ENCODE measurements around the gene PTPRE.

The PTPRE gene

DNA sequence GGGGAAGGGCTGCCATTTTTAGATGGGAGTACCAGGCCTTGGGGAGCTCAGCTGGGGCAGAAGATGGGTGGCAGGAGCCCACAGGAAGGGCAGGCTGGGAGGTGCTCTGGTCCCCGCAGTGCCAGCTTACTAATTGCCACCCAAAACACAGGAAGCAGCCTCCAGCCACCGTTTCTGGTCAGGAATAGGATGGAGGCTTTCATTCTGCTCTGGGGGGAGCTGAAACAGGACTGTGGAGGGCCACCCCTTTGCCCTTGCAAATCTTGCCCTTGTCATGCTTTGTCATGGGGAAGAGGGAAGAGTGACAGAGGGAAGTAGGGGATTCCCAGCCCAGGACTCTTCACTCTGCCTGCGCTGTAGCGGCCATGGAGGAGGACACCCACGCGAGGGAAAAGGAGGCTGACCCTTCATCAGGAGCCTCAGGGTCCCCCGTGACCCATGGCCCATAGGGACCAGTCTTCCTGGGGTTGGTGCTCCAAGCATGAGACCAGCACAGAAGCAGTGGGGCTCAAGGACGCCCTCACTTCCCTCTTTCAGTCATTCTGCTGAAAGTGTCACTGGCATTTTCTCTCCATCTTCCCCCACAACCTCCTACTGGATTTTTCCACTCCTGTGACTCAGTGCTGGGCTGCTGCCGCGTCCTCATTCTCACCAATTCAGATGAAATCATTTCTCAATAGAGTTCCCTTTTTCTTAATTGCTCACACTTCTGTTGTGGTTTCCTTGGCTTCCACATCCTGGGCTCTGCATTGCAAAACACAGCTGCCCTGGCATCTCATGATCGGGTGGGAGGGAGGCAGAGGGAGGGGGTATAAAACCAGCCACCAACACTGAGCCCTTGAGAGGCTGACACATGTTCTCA lies 157.4 kb downstream of the PTPRE start (continued):
- TF ChIP-seq, protein P1, sequence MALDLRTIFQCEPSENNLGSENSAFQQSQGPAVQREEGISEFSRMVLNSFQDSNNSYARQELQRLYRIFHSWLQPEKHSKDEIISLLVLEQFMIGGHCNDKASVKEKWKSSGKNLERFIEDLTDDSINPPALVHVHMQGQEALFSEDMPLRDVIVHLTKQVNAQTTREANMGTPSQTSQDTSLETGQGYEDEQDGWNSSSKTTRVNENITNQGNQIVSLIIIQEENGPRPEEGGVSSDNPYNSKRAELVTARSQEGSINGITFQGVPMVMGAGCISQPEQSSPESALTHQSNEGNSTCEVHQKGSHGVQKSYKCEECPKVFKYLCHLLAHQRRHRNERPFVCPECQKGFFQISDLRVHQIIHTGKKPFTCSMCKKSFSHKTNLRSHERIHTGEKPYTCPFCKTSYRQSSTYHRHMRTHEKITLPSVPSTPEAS (tag by site-specific recombination; IDR thresholded peaks at IDR 0.05) = no peak
- no peak for TF ChIP-seq SP2 (tag by site-specific recombination; IDR thresholded peaks at IDR 0.05)
- TF ChIP-seq ZBTB1 (tag by site-specific recombination; IDR thresholded peaks at IDR 0.05) = no peak
- TF ChIP-seq, protein P2, sequence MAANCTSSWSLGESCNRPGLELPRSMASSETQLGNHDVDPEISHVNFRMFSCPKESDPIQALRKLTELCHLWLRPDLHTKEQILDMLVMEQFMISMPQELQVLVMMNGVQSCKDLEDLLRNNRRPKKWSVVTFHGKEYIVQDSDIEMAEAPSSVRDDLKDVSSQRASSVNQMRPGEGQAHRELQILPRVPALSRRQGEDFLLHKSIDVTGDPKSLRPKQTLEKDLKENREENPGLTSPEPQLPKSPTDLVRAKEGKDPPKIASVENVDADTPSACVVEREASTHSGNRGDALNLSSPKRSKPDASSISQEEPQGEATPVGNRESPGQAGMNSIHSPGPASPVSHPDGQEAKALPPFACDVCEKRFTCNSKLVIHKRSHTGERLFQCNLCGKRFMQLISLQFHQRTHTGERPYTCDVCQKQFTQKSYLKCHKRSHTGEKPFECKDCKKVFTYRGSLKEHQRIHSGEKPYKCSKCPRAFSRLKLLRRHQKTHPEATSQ (tag by site-specific recombination; IDR thresholded peaks at IDR 0.05) = no peak
- TF ChIP-seq ZNF548 (tag by site-specific recombination; IDR thresholded peaks at IDR 0.05) = no peak
- no peak for TF ChIP-seq TRIM28 (IDR thresholded peaks at IDR 0.05; ENCODE audit: borderline replicate concordance, low read length)
- peak; percentile 70 for TF ChIP-seq ZFHX2 (tag by site-specific recombination; conservative IDR thresholded peaks at IDR 0.05)

DNA sequence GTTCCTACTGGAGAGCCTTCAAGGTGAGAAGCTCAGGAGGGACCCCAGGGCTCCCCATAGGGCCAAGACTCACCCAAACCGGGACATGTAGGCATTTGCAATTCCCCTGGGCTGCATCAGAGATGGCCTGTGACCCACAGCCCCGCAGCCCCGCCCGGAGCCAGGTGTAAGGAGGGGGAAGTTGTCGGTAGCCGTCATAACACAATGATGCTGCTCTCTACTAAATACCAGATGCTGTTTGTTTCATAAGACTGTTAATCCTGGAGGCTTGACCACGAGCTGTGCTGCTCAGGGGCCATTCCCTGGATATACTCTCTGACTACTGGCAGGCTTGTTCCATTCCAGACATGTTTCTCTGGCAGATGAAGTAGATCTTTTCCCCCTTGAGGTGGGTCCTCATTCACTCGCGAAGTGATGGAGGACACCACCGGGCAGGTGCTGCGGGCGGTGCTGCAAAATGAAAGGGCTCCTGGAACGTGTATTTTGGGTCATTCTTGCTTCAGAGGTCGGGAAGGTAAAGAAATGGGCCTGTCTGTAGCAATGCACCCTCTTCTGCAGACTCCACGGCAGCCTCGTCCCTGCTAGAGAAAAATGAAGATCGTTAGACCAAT lies 158.2 kb downstream of the PTPRE start:
- Histone ChIP-seq H3K4me3 (ENCODE audit: low read depth, low read length) (no peak overlapping the region), H3K4me1 (ENCODE audit: control insufficient read depth, insufficient read depth, low read length) (no peaks in the 10 kb centered on the region), H3K36me3 (ENCODE audit: control insufficient read depth in 2 of 2, insufficient read depth in 1 of 2, low read length in 2 of 2) (peaks cover 5 to 33% of the 10 kb centered on the region in 2 experiments; a peak in 2 of 3 replicates), H3K9me3 (ENCODE audit: control insufficient read depth, insufficient read depth, low read depth, low read length) (no peaks in the 10 kb centered on the region), H3K27ac (ENCODE audit: extremely low read depth, low read depth, low read length) (no peak overlapping the region)
- POLR2A ChIA-PET = no interaction called here
- CTCF ChIA-PET = interaction anchor here (0.6 kb wide), 1 partner anchor 174 kb away, joined by 3 read pairs; no protein-coding TSS in a partner anchor
- TF ChIP-seq ZNF391 (tag by site-specific recombination; IDR thresholded peaks at IDR 0.05; ENCODE audit: borderline replicate concordance, low read depth) (no peak), ZNF555 (tag by site-specific recombination; conservative IDR thresholded peaks at IDR 0.05) (no peak), ZNF571 (tag by site-specific recombination; IDR thresholded peaks at IDR 0.05) (no peak), ZNF768 (tag by site-specific recombination; IDR thresholded peaks at IDR 0.05) (no peak), ZNF19 (tag by site-specific recombination; IDR thresholded peaks at IDR 0.05; ENCODE audit: low read depth) (no peak), ZNF585B (tag by site-specific recombination; IDR thresholded peaks at IDR 0.05) (no peak), ZNF302 (tag by site-specific recombination; IDR thresholded peaks at IDR 0.05; ENCODE audit: low read depth) (no peak), ZEB2 (tag by site-specific recombination; IDR thresholded peaks at IDR 0.05) (no peak), ZNF155 (tag by site-specific recombination; IDR thresholded peaks at IDR 0.05) (no peak), SCRT2 (tag by site-specific recombination; IDR thresholded peaks at IDR 0.05) (no peak)
- TF ChIP-seq, protein P3, sequence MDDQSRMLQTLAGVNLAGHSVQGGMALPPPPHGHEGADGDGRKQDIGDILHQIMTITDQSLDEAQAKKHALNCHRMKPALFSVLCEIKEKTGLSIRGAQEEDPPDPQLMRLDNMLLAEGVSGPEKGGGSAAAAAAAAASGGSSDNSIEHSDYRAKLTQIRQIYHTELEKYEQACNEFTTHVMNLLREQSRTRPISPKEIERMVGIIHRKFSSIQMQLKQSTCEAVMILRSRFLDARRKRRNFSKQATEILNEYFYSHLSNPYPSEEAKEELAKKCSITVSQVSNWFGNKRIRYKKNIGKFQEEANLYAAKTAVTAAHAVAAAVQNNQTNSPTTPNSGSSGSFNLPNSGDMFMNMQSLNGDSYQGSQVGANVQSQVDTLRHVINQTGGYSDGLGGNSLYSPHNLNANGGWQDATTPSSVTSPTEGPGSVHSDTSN (CRISPR knock-in tag; IDR thresholded peaks at IDR 0.05) = no peak

DNA sequence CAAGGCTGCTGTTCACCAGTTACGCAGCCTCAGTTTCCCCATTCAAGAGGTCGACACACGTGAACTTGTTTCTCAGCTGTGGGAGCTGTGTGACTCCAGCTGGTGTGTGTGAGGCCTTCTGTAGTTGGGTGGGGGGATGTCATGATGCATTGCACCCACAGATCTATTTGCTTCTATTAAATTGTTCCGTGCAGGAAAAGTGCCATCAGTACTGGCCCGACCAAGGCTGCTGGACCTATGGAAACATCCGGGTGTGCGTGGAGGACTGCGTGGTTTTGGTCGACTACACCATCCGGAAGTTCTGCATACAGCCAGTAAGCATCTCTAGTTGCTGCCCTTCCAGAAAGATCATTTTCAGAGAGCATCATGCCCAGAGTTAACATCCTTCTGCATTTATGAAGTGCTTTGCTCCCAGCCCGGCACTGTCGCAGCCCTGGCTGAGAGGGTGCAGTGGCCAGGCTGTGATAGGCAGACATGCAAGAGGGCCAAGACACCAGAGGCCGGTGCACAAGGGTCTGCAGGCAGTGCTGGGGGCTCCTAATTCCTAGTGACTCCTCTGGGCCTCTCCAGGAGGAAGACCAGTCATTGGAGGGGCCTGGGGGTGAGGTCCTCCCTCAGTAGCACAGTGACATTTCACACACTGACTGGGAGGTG lies 159.1 kb downstream of the PTPRE start:
- H3K4me1 ChIP-seq (ENCODE audit: control insufficient read depth, insufficient read depth, low read length) = no peaks in the 10 kb centered on the region
- TF ChIP-seq ZNF76 (tag by site-specific recombination; IDR thresholded peaks at IDR 0.05; ENCODE audit: borderline replicate concordance, low read depth) (no peak), ZNF544 (tag by site-specific recombination; IDR thresholded peaks at IDR 0.05) (no peak), ZNF223 (tag by site-specific recombination; IDR thresholded peaks at IDR 0.05) (no peak), ZSCAN23 (tag by site-specific recombination; IDR thresholded peaks at IDR 0.05) (no peak)
- H3K9me3 ChIP-seq (ENCODE audit: control insufficient read depth, insufficient read depth, low read depth, low read length) = no peaks in the 10 kb centered on the region
- ChIA-PET CTCF (no interaction called here), POLR2A (no interaction called here)
- H3K4me3 ChIP-seq (ENCODE audit: low read depth, low read length) = no peak overlapping the region
- no peak overlapping the region for H3K27ac ChIP-seq (ENCODE audit: extremely low read depth, low read depth, low read length)
- peaks cover 5 to 40% of the 10 kb centered on the region in 2 experiments; a peak in 2 of 3 replicates for H3K36me3 ChIP-seq (ENCODE audit: control insufficient read depth in 2 of 2, insufficient read depth in 1 of 2, low read length in 2 of 2)
